Liver (tissue), 9 donors: Measurements from ENCODE around the gene SEPTIN10. TPM values are rescaled to one million over a fixed set of nuclear protein-coding genes. Genes with fewer than 3 reads are reported as not detected.

Experiments used
- DNase-seq: peaks from one replicate; pipeline ENCODE4 v3.0.0-alpha.2; 2017; ENCODE audit warnings: low spot score
- H3K27ac ChIP-seq, 2 donors: one replicate each; pipeline ENCODE4 v1.7.0; 2013; ENCODE audit warnings: inconsistent platforms in 2 of 2, low read length in 2 of 2, control low read depth in 1 of 2, low read depth in 1 of 2, mild to moderate bottlenecking in 1 of 2
- H3K27me3 ChIP-seq, 4 donors: one replicate each; pipeline versions ENCODE4 v1.6.1 to v1.7.0; 2013; ENCODE audit warnings: low read length in 3 of 4, inconsistent platforms in 1 of 4, mild to moderate bottlenecking in 1 of 4, moderate library complexity in 1 of 4; ENCODE audit not compliant: control insufficient read depth in 4 of 4, insufficient read depth in 4 of 4
- H3K36me3 ChIP-seq, 4 donors: one replicate each; pipeline versions ENCODE4 v1.6.1 to v1.7.0; 2013; ENCODE audit warnings: low read length in 3 of 4, mild to moderate bottlenecking in 3 of 4, low read depth in 1 of 4, moderate library complexity in 1 of 4; ENCODE audit not compliant: control insufficient read depth in 4 of 4, insufficient read depth in 3 of 4
- H3K4me1 ChIP-seq, 4 donors: one replicate each; pipeline versions ENCODE4 v1.6.1 to v1.7.0; 2013; ENCODE audit warnings: low read length in 3 of 4, mild to moderate bottlenecking in 3 of 4, moderate library complexity in 1 of 4; ENCODE audit not compliant: control insufficient read depth in 4 of 4, insufficient read depth in 4 of 4
- H3K4me3 ChIP-seq, 3 donors: one replicate each; pipeline versions ENCODE4 v1.6.1 to v1.7.0; 2013; ENCODE audit warnings: low read length in 3 of 3, control low read depth in 1 of 3, low read depth in 1 of 3, mild to moderate bottlenecking in 1 of 3
- H3K9ac ChIP-seq, 2 donors: one replicate each; pipeline ENCODE4 v1.7.0; 2013; ENCODE audit warnings: low read length in 2 of 2, mild to moderate bottlenecking in 2 of 2, moderate library complexity in 2 of 2, control low read depth in 1 of 2, low read depth in 1 of 2
- H3K9me3 ChIP-seq, 4 donors: one replicate each; pipeline versions ENCODE4 v1.6.1 to v1.7.0; 2013; ENCODE audit warnings: low read length in 3 of 4; ENCODE audit not compliant: control insufficient read depth in 4 of 4
- CTCF ChIP-seq: fragments of 150-350 bp; IDR thresholded peaks from 2 replicates; pipeline ENCODE4 v1.5.1; 2017; ENCODE audit warnings: improper control_type of control experiment, low read depth, low read length; ENCODE audit not compliant: missing input control
- EGR1 ChIP-seq, 2 donors: IDR thresholded peaks; 2 replicates each; pipeline ENCODE4 v1.6.1; 2016 to 2018; ENCODE audit warnings: antibody characterized with exemption in 2 of 2, low read depth in 2 of 2
- FOXA1 ChIP-seq: IDR thresholded peaks from 2 replicates; pipeline ENCODE4 v1.6.1; 2016; ENCODE audit warnings: antibody characterized with exemption
- FOXA2 ChIP-seq: IDR thresholded peaks from 2 replicates; pipeline ENCODE4 v1.6.1; 2016; ENCODE audit warnings: antibody characterized with exemption
- GABPA ChIP-seq, 2 donors: IDR thresholded peaks in 1 of 2; conservative IDR thresholded peaks in 1 of 2; 2 replicates each; pipeline ENCODE4 v1.6.1; 2016; ENCODE audit warnings: antibody characterized with exemption in 2 of 2, mild to moderate bottlenecking in 1 of 2, moderate library complexity in 1 of 2
- HNF4A ChIP-seq, 2 donors: conservative IDR thresholded peaks; 2 replicates each; pipeline ENCODE4 v1.6.1; 2016; ENCODE audit warnings: antibody characterized with exemption in 2 of 2, mild to moderate bottlenecking in 2 of 2
- HNF4G ChIP-seq: IDR thresholded peaks from 2 replicates; pipeline ENCODE4 v1.6.1; 2016; ENCODE audit warnings: antibody characterized with exemption
- MAX ChIP-seq: IDR thresholded peaks from 2 replicates; pipeline ENCODE4 v1.6.1; 2016; ENCODE audit warnings: antibody characterized with exemption
- REST ChIP-seq: IDR thresholded peaks from 2 replicates; pipeline ENCODE4 v1.6.1; 2016; ENCODE audit warnings: antibody characterized with exemption, mild to moderate bottlenecking
- RXRA ChIP-seq, 2 donors: IDR thresholded peaks; 2 replicates each; pipeline ENCODE4 v1.6.1; 2017 to 2018; ENCODE audit warnings: antibody characterized with exemption in 2 of 2, mild to moderate bottlenecking in 1 of 2
- ZBTB33 ChIP-seq: IDR thresholded peaks from 2 replicates; pipeline ENCODE4 v1.6.1; 2016; ENCODE audit warnings: antibody characterized with exemption
- WGBS: extraction: QIAGEN DNeasy Blood & Tissue Kit; methylation state at CpG from one replicate; pipeline ENCODE4 v1.1.7; 2013; 5-methylcytosine and 5-hydroxymethylcytosine counted together
- polyA plus RNA-seq, 2 donors: library from polyadenylated mRNA; stranded (reverse) in 1 of 2; unstranded in 1 of 2; fragments of 200-250 nt in 1 of 2; fragments of >200 nt in 1 of 2; fragmentation: Nextera tagmentation in 1 of 2; extraction: Ambion mirVana in 1 of 2; gene quantifications; one replicate each; pipeline versions ENCODE4 v1.2.1 to v1.2.3, GENCODE V29; 2013 to 2015
- total RNA-seq, 2 donors: library from RNA; depleted of rRNA; stranded (reverse); fragments of >200 nt; gene quantifications; one replicate each; pipeline ENCODE4 v1.2.3, GENCODE V29; 2014
- donor health status: healthy.
- donor health status: healthy.
- donor health status: healthy.
- donor health status: healthy.
- donor health status: healthy.

SEPTIN10 gene
- total and polyA plus RNA-seq, 4 donors, result 19.6 to 35.9 (median 20.1) TPM

GRCh38 chr2:109523121-109523520 lies 90.6 kb downstream of the SEPTIN10 start:
- H3K4me3 ChIP-seq, result no peak overlapping the region
- TF ChIP-seq FOXA2 (no peak), CTCF (no peak), MAX (no peak)
- no peaks in the 10 kb centered on the region for H3K9me3 ChIP-seq
- 79% methylated on average over 6 of the region's 6 CpGs for WGBS
- no peaks in the 10 kb centered on the region for H3K27me3 ChIP-seq
- DNase-seq, result no peak
- H3K27ac ChIP-seq, result no peak overlapping the region
- no peak overlapping the region for H3K9ac ChIP-seq
- no peaks in the 10 kb centered on the region for H3K36me3 ChIP-seq
- peaks cover 0 to 5% (median 1%) of the 10 kb centered on the region in 4 donors for H3K4me1 ChIP-seq

GRCh38 chr2:109522063-109522374 lies 91.7 kb downstream of the SEPTIN10 start:
- Histone ChIP-seq H3K27ac (no peak overlapping the region), H3K9me3 (no peaks in the 10 kb centered on the region), H3K36me3 (no peaks in the 10 kb centered on the region), H3K9ac (no peak overlapping the region), H3K4me3 (no peak overlapping the region), H3K4me1 (peaks cover 0 to 5% (median 1%) of the 10 kb centered on the region in 4 donors), H3K27me3 (no peaks in the 10 kb centered on the region)
- TF ChIP-seq MAX, result no peak
- TF ChIP-seq HNF4A (conservative IDR thresholded peaks at IDR 0.05), result peak; percentile 72 to 85
- 66% methylated on average over 7 of the region's 7 CpGs for WGBS
- no peak for DNase-seq

GRCh38 chr2:109521233-109522062 lies 92.3 kb downstream of the SEPTIN10 start:
- TF ChIP-seq GABPA (IDR thresholded peaks at IDR 0.05 in 1 of 2, conservative IDR thresholded peaks at IDR 0.05 in 1 of 2) (no peak), REST (no peak), FOXA1 (no peak), HNF4G (no peak), CTCF (no peak), ZBTB33 (no peak), RXRA (IDR thresholded peaks at IDR 0.05) (no peak), EGR1 (IDR thresholded peaks at IDR 0.05; ENCODE audit: low read depth in 2 of 2) (no peak)
- Histone ChIP-seq H3K9me3 (no peaks in the 10 kb centered on the region), H3K27me3 (no peaks in the 10 kb centered on the region), H3K9ac (no peak overlapping the region), H3K36me3 (no peaks in the 10 kb centered on the region), H3K4me3 (no peak overlapping the region), H3K27ac (no peak overlapping the region), H3K4me1 (peaks cover 0 to 5% (median 2%) of the 10 kb centered on the region in 4 donors)
- 68% methylated on average over 20 of the region's 20 CpGs for WGBS
- DNase-seq, result no peak
